BLaER1 treated with 17β-estradiol and CSF1 and Interleukin-3, amounts not matched to agents 10 nM and 100 nM (cell line): ENCODE data around the gene LRRC26.

Source experiments
- H3K27ac ChIP-seq, 11 experiments: shearing (Covaris generic); formaldehyde crosslinking; 2 replicates each; pipeline ENCODE4 v1.8.1; 2022
- H3K27me3 ChIP-seq, 11 experiments: shearing (Covaris generic); formaldehyde crosslinking; 2 replicates each; pipeline ENCODE4 v1.8.1; 2022
- H3K36me3 ChIP-seq, 11 experiments: shearing (Covaris generic); formaldehyde crosslinking; 2 replicates each; pipeline ENCODE4 v1.8.1; 2022
- H3K4me1 ChIP-seq, 10 experiments: shearing (Covaris generic); formaldehyde crosslinking; 2 replicates each; pipeline ENCODE4 v1.8.1; 2022
- H3K4me2 ChIP-seq, 11 experiments: shearing (Covaris generic); formaldehyde crosslinking; 2 replicates each; pipeline ENCODE4 v1.8.1; 2022
- H3K4me3 ChIP-seq, 10 experiments: shearing (Covaris generic); formaldehyde crosslinking; 2 replicates each; pipeline ENCODE4 v1.8.1; 2022
- H3K9ac ChIP-seq, 11 experiments: shearing (Covaris generic); formaldehyde crosslinking; 2 replicates each; pipeline ENCODE4 v1.8.1; 2022
- H3K9me3 ChIP-seq, 11 experiments: shearing (Covaris generic); formaldehyde crosslinking; replicated peaks in 1 of 11; 2 replicates each; pipeline ENCODE4 v1.8.1; 2022
- H4K20me1 ChIP-seq, 11 experiments: shearing (Covaris generic); formaldehyde crosslinking; 2 replicates each; pipeline ENCODE4 v1.8.1; 2022
- Cebpa-rat ChIP-seq, 11 experiments: shearing (Covaris generic); IDR thresholded peaks; 2 replicates each; pipeline ENCODE4 v1.8.1; 2022

Gene LRRC26

DNA sequence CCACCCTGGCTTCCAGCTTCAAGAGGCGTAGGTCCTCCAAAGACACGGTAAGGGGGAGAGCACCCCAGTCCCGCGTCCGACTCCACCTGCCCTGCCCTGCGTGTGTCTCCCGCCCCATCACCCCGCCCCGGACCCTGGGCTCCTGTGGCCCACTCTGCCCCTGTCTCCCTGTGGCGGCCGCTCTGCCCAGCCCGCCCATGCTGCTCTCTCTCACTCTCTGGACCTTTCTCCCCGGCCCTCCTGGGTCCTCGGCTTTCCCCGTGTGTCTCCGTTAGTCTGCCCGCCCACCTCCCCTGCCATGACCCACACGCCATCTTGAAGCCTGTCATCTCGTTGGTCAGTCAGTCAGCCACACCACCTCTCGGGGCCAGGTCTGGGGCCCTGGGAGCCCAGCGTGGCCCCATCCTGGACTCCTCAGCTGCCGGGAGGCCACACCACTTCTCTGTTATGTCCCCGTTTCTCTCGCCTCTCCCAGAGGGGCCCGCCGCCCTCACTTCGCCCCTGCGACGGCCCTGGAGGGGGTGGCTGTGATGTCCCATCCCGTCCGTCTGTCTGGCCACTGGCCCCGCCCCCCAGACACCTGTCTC, 4.5 kb downstream of the LRRC26 start:
- H3K36me3 ChIP-seq, result peaks cover 0 to 11% (median 0%) of the 10 kb centered on the region in 11 experiments; a peak in 2 of 22 replicates
- no peak for TF ChIP-seq Cebpa-rat (IDR thresholded peaks at IDR 0.05)
- no peaks in the 10 kb centered on the region for H3K9me3 ChIP-seq
- peaks cover 0 to 55% (median 20%) of the 10 kb centered on the region in 11 experiments; a peak in 16 of 22 replicates for H4K20me1 ChIP-seq
- H3K27ac ChIP-seq, result no peak overlapping the region
- H3K4me2 ChIP-seq, result peak overlapping the region in 8 of 11 experiments; percentile 96 to 100 (median 100); a peak in 15 of 22 replicates
- H3K4me3 ChIP-seq, result no peak overlapping the region
- peaks cover 17 to 66% (median 56%) of the 10 kb centered on the region in 10 experiments for H3K4me1 ChIP-seq
- peaks cover 0 to 54% (median 18%) of the 10 kb centered on the region in 11 experiments; a peak in 16 of 22 replicates for H3K27me3 ChIP-seq
- H3K9ac ChIP-seq, result peak overlapping the region in 3 of 11 experiments; percentile 10 to 44 (median 31); a peak in 2 of 22 replicates

DNA sequence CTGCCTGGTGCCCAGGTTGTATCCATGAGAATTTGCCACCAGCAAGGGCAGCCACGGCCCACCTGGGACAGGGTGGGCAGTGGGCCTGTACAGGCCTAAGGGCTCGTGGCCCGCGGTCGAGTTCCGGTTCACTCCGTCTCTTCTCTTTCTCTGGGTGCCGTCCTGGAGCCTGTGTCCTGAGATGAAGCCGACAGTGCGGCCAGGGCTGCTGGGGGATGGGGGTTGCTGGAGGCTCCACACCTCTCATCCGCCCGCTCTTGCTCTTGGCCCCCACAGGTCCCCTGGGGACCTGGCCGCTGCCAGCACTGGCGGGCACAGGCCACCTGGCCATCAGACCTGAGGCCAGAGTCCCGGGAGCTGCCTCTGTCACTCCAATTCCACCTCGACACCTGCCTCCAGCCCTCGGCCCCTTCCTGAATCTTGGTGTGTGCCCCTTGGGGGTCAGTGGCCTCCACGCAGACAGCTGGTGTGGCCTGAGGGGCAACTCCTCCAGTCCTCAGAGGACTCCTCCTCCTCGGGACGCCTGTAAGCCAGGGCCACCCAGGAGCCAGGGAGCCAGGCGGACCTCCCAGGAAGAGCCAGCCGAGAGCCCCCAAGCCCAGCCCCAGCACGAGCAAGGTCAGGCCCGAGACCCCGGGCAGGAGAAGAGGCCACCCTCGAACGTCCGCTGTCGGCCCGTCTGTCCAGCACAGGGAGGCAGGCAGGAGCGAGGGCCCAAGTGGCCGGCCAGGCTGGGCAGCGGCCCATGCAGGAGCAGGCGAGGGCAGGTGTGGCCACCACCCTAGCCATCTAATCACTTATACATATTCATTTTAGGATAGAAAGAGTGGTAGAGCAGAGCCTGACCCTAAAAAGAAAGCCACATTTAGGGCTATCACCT, 5.2 kb downstream of the LRRC26 start:
- no peak overlapping the region for H3K27ac ChIP-seq
- peaks cover 0 to 53% (median 18%) of the 10 kb centered on the region in 11 experiments; a peak in 16 of 22 replicates for H3K27me3 ChIP-seq
- H4K20me1 ChIP-seq, result peaks cover 0 to 61% (median 20%) of the 10 kb centered on the region in 11 experiments; a peak in 15 of 22 replicates
- H3K4me3 ChIP-seq, result no peak overlapping the region
- H3K4me1 ChIP-seq, result peaks cover 11 to 66% (median 55%) of the 10 kb centered on the region in 10 experiments
- peaks cover 0 to 11% (median 0%) of the 10 kb centered on the region in 11 experiments; a peak in 2 of 22 replicates for H3K36me3 ChIP-seq
- no peak overlapping the region for H3K9ac ChIP-seq
- TF ChIP-seq Cebpa-rat (IDR thresholded peaks at IDR 0.05), result no peak
- H3K4me2 ChIP-seq, result peak overlapping the region in 5 of 11 experiments; percentile 16 to 31 (median 26); a peak in 8 of 22 replicates
- no peaks in the 10 kb centered on the region for H3K9me3 ChIP-seq

DNA sequence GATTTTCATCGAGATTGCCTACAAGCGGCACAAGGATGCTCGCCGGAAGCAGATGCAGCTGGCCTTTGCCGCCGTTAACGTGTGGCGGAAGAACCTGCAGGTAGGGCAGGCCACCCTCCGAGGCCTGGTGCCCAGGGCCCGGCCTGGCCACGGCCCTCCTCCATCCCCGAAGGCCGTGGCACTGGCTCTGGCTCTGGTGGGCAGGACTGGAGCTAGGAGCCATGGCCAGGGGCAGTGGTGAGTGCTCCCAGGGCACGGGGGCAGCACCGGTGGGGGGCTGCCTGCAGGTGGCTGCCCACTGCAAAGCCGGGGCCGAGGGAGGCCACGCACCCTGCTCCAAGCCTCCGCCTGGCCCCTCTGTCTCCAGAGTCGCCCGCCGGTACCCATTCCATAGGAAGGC, 6.0 kb downstream of the LRRC26 start:
- H3K4me1 ChIP-seq, result peaks cover 7 to 66% (median 55%) of the 10 kb centered on the region in 10 experiments
- H3K36me3 ChIP-seq, result peaks cover 0 to 11% (median 0%) of the 10 kb centered on the region in 11 experiments; a peak in 2 of 22 replicates
- H3K9ac ChIP-seq, result no peak overlapping the region
- no peaks in the 10 kb centered on the region for H3K9me3 ChIP-seq
- H4K20me1 ChIP-seq, result peaks cover 0 to 58% (median 24%) of the 10 kb centered on the region in 11 experiments; a peak in 15 of 22 replicates
- H3K27ac ChIP-seq, result no peak overlapping the region
- 0 out of 22 replicates have a peak overlapping the region, but pooled peaks of 1 of the 11 experiments have one; percentile 16 for H3K4me2 ChIP-seq
- H3K4me3 ChIP-seq, result no peak overlapping the region
- H3K27me3 ChIP-seq, result peaks cover 0 to 50% (median 18%) of the 10 kb centered on the region in 11 experiments; a peak in 15 of 22 replicates
- no peak for TF ChIP-seq Cebpa-rat (IDR thresholded peaks at IDR 0.05)

DNA sequence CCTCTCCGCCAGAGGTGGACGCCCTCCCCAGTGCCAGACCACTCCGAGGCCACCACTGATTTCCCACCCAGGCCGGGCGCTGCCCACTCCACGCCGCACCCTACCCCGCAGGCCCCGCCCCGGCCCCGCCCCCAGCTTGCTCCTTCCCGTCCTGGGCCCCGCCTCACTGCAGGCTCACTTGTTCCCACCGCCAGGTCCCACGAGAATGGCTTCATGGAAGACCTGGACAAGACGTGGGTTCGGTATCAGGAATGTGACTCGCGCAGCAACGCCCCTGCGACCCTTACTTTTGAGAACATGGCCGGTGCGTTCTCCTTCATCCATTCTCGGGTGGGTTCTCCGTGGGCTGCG, 6.5 kb downstream of the LRRC26 start:
- Histone ChIP-seq H3K27me3 (peaks cover 0 to 46% (median 18%) of the 10 kb centered on the region in 11 experiments; a peak in 15 of 22 replicates), H3K4me3 (no peak overlapping the region), H3K4me1 (peaks cover 11 to 67% (median 56%) of the 10 kb centered on the region in 10 experiments), H3K36me3 (peaks cover 0 to 11% (median 0%) of the 10 kb centered on the region in 11 experiments; a peak in 2 of 22 replicates), H3K9me3 (no peaks in the 10 kb centered on the region), H4K20me1 (peaks cover 0 to 55% (median 24%) of the 10 kb centered on the region in 11 experiments; a peak in 15 of 22 replicates), H3K4me2 (no peak overlapping the region), H3K9ac (no peak overlapping the region), H3K27ac (no peak overlapping the region)
- TF ChIP-seq Cebpa-rat (IDR thresholded peaks at IDR 0.05), result no peak

DNA sequence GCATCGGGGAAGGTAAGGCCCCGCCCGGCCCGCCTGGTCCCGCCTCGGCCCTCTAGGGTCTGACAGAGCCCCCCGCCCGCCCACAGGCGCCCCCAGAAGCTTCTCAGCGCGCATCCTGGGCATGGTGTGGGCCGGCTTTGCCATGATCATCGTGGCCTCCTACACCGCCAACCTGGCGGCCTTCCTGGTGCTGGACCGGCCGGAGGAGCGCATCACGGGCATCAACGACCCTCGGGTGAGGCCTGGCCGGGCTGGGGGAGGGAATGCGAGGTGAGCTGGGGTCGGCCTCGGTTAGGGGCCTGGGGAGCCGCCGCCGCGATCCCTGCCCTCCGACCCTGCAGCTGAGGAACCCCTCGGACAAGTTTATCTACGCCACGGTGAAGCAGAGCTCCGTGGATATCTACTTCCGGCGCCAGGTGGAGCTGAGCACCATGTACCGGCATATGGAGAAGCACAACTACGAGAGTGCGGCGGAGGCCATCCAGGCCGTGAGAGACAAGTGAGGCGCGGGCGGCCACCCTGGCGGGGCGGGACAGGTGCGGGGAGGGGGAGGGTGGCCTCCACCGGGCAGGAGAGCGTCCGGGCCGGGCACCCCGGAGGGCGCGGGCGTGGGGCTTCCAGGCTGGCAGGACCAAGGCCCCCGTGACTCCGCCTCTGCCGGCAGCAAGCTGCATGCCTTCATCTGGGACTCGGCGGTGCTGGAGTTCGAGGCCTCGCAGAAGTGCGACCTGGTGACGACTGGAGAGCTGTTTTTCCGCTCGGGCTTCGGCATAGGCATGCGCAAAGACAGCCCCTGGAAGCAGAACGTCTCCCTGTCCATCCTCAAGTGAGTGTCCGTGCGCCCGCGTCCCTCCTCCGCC, 7.1 kb downstream of the LRRC26 start:
- Histone ChIP-seq H3K4me1 (peaks cover 6 to 68% (median 57%) of the 10 kb centered on the region in 10 experiments), H4K20me1 (peaks cover 0 to 55% (median 24%) of the 10 kb centered on the region in 11 experiments; a peak in 15 of 22 replicates), H3K27ac (no peak overlapping the region), H3K4me2 (no peak overlapping the region), H3K4me3 (no peak overlapping the region), H3K27me3 (peaks cover 0 to 40% (median 18%) of the 10 kb centered on the region in 11 experiments; a peak in 15 of 22 replicates), H3K9me3 (no peaks in the 10 kb centered on the region), H3K36me3 (peaks cover 0 to 11% (median 0%) of the 10 kb centered on the region in 11 experiments; a peak in 2 of 22 replicates), H3K9ac (no peak overlapping the region)
- no peak for TF ChIP-seq Cebpa-rat (IDR thresholded peaks at IDR 0.05)

- Histone ChIP-seq H3K27me3 (peaks cover 0 to 30% (median 11%) of the 10 kb centered on the region in 11 experiments; a peak in 15 of 22 replicates), H4K20me1 (peaks cover 0 to 50% (median 21%) of the 10 kb centered on the region in 11 experiments; a peak in 15 of 22 replicates), H3K4me2 (no peak overlapping the region), H3K27ac (no peak overlapping the region), H3K9ac (no peak overlapping the region), H3K9me3 (no peaks in the 10 kb centered on the region), H3K4me3 (no peak overlapping the region), H3K36me3 (peaks cover 0 to 11% (median 0%) of the 10 kb centered on the region in 11 experiments; a peak in 2 of 22 replicates), H3K4me1 (peaks cover 6 to 66% (median 54%) of the 10 kb centered on the region in 10 experiments)
- no peak for TF ChIP-seq Cebpa-rat (IDR thresholded peaks at IDR 0.05)
Measured at GRCh38 chr9:137161558-137162486, 8.0 kb downstream of the LRRC26 start.

DNA sequence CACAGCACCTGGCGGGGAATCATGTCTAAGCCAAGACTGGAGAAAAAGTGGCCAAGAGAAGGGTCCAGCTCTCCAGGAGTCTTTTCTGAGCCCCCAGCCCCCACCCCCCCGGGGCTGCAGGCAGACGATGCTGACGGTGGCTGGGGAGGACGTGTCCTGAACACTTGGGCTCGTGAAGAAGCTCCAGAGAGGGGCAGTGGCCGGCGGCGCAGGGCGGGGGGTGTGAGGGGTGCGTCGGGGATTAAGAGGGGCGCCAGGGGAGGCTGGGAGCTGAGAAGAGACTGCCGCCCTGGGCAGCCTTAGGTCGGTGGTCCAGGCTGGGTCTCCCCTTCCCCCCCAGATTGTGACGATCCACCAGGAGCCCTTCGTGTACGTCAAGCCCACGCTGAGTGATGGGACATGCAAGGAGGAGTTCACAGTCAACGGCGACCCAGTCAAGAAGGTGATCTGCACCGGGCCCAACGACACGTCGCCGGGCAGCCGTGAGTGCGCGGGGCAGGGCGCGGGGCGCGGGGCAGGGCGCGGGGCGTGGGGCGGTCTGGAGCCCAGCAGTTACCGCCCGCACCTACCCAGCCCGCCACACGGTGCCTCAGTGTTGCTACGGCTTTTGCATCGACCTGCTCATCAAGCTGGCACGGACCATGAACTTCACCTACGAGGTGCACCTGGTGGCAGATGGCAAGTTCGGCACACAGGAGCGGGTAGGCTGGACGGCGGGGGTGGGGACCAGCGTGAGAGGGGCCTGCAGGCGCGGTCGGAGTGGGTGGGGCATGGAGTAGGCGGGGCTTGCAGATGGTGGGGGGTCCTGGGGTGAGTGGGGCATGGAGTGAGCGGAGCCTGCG, 8.9 kb downstream of the LRRC26 start:
- no peak overlapping the region for H3K9ac ChIP-seq
- no peak overlapping the region for H3K27ac ChIP-seq
- no peaks in the 10 kb centered on the region for H3K9me3 ChIP-seq
- peaks cover 0 to 11% (median 0%) of the 10 kb centered on the region in 11 experiments; a peak in 2 of 22 replicates for H3K36me3 ChIP-seq
- H3K27me3 ChIP-seq, result peaks cover 0 to 22% (median 2%) of the 10 kb centered on the region in 11 experiments; a peak in 7 of 22 replicates
- H3K4me3 ChIP-seq, result no peak overlapping the region
- H3K4me1 ChIP-seq, result peaks cover 6 to 57% (median 45%) of the 10 kb centered on the region in 10 experiments
- no peak for TF ChIP-seq Cebpa-rat (IDR thresholded peaks at IDR 0.05)
- H4K20me1 ChIP-seq, result peaks cover 0 to 41% (median 13%) of the 10 kb centered on the region in 11 experiments; a peak in 14 of 22 replicates
- H3K4me2 ChIP-seq, result no peak overlapping the region; a peak in 1 of 22 replicates
